HG03135 (cell line): Measurements from ENCODE around the gene MTG1.
"Not testable (repeated sequence)": the region's sequence is repeated elsewhere in the genome, so short reads cannot be mapped to it uniquely, and the experiment has no call there.

ENCODE experiments used
- ATAC-seq: cut with Tn5 transposase; IDR thresholded peaks from one replicate; pipeline ENCODE4 v1.9.1; 2021; ENCODE audit warnings: mild to moderate bottlenecking, moderate library complexity; ENCODE audit not compliant: unreplicated experiment

Gene MTG1

DNA sequence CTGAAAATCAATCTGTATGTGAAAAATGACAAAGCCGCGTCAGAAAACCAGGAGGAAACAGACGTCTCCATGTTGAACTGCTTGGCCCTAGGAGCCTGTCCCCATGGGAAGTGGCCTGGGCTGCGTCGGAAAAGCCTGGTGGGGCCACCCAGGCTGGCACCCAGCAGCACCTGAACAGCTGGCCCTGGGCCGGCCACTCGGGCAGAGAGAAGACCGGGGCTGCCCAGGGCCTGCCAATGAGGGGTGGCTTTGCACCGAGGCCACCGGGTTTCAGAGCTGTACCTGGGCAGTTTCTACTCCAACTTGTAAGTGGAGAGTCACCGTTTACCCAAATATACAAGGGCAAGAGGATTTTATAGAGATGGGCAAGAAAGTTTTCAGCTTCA is 35.0 kb upstream of the MTG1 start:
- no peak for ATAC-seq

- ATAC-seq, result no peak
Observed at GRCh38 chr10:133359554-133359971, 34.4 kb upstream of the MTG1 start.

- ATAC-seq, result no peak
Observed at GRCh38 chr10:133359972-133360610, 33.9 kb upstream of the MTG1 start.

- ATAC-seq, result no peak
Observed at GRCh38 chr10:133361227-133361626, 32.7 kb upstream of the MTG1 start.

DNA sequence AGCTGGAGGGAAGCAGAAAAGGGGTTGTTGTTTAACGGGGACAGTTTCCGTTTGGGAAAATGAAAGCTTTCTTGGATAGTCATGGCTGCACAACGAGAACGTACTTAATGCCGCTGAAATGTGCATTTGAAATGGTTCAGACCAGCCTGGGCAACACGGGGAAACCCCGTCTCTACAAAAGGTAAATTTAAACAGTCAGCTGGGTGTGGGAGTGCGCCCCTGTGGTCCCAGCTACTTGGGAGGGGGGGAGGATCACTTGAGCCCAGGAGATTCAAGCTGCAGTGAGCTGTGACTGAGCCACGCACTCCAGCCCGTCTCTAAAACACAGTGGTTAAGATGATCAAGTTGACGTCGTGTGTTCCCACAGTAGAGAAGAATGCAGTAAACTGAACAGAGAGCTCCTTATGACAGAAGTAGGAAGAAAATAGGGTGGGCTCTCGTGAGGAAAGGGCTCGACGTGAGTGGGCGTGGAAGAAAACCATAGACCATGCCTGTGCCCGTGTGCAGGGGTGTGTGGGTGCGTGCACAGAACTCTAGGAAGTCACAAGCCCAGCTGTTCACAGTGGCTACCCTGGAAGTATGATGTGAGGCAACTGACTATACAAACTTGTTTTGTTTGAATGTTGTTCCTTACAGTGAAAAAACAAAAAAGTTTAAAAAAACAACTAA is 32.0 kb upstream of the MTG1 start:
- ATAC-seq, result no peak

- ATAC-seq, result no peak
Observed at GRCh38 chr10:133362846-133363245, 31.1 kb upstream of the MTG1 start.

GRCh38 chr10:133364645-133365431 is 29.1 kb upstream of the MTG1 start:
- no peak for ATAC-seq

DNA sequence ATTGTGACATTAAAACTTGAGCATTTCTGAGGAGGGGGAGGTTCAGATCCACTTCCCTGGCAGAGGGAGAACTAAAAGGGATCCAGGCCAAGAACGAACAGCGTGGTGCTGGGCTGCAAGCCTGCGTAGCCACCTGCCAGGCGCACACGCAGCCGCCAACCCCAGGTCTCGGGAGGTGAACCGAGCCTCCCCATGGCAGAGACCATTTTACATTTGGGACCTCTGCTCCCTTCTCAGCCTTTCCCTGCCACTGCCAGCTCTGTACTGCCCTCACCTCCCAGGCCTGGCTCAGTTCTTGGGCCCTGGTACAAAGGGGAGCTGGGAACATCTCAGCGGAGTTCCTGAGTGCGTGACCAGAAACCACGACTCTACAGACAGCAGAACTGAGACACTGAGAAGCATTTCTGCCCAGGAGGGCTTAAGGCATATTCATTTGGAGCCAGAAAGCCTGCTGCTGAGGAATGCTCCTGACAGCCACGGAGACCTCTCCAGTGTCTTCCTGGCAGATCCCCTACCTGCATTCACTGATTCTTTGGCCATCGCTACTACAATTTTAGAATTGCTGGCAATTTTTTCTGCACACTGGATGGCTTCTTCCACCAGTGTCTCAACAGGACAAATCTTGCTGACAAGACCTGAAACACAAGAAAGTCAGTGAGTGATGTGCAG is 28.4 kb upstream of the MTG1 start:
- ATAC-seq, result no peak

- no peak for ATAC-seq
Observed at GRCh38 chr10:133366130-133366478, 27.9 kb upstream of the MTG1 start.

DNA sequence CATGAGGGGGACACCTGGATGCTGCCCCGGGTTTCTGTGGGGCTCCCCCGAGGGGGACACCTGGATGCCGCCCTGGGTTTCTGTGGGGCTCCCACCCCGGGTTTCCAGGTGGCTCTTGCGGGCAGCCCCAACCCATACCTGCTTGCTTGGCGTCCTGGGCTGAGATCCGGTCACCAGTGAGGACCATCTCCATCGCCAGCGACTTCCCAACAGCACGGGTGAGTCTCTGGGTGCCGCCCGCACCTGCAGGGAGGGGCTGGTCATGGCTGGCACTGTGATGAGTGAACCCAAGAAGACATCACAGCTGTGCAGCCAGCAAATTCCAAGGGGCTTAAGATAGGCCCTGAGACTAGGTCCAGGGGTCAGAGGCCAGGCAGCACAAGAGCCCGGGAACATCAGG is 27.2 kb upstream of the MTG1 start:
- ATAC-seq, result no peak

DNA sequence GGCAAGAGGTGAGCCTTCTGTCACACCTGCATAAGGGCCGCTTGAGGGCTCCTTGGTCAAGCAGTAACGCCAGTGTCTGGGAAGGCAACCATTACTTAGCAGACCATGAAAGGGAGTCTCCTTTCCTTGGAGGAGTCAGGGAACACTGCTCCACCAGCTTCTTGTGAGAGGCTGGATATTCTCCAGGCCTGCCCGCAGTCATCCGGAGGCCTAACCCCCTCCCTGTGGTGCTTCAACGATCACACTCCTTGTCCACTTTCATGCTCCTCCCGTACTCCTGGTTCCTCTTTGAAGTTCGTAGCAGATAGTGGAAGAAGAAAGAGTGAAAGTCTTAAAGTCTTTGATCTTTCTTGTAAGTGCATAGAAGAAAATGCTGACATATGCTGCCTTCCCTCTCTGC is 26.5 kb upstream of the MTG1 start:
- not testable (repeated sequence) for ATAC-seq

DNA sequence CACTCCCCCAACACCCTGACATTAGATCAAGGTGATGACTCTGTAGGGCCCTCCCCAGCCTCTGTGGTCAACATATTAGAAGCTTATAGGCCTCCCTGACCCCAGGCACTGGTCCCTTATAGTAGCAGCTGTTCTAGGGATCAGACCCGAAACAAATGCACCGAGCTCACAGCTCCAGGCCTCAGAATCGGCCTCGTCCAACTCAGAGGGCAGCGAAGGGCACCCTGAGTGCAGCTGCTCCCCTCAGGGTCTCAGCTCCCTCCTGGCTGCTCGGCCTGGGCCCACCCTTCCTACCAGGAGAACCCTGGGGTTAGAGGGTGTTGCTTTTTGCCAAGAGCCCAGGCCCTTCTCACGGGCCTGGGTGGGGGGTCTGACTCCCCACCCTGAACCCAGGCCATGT is 25.8 kb upstream of the MTG1 start:
- no peak for ATAC-seq

DNA sequence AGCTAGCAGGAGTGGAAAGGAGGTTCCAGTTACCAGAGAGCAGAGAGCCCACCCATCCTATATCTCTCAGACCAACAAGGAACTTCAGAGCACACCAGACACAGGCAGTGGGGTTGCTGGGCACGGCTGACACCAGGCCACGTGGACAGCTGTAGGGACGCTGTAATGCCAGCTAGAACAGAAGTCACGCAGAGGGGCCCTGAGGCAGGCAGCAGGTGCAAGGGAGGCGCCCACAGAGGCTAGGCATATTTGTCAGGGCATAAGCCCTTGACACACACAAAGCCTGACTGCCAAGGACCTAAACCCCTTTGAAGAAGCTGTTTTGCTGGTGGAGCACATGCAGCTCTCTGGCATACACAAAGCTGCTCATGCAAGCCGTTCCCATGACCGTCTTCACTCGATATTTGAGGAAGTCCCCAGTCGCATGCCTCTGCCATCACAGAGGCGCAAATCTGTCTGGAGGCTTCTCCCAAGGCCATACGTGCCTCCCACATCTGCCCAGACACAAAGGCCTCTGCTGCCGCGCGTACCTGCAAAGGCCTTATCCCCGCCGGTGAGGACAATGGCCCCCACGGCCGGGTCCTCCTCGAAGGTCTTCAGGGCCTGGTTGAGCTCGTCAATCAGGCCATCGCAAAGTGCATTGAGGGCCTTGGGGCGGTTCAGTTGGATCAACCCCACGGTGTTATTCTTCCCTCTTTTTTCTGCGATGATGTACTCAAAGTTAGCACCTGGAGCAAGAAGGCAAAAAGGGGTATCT is 23.7 kb upstream of the MTG1 start:
- no peak for ATAC-seq

DNA sequence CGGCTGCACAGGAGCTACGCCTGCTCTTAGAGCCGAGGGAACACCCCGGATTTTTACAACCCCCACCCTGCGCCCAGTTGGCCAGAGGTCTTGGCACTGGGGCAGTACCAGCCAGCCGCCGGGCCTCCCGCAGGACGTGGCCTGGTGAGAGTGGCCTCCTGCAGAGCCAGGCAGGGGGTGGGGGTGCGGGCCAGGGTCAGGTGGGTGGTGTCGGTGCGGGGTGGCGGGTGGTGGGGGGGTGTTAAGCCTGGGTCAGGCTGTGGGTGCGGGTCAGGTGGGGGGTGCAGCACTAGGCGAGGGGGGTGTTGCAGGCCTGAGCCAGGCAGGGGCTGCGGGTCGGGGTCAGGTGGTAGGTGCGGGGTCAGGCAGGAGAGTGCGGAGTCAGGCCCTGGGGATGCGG is 21.4 kb upstream of the MTG1 start:
- no peak for ATAC-seq

GRCh38 chr10:133373174-133374090 is 20.5 kb upstream of the MTG1 start, which contains the start of gene ECHS1:
TSS of gene ECHS1 (minus strand) at chr10:133373354. CDS start at chr10:133373333, 21 bp downstream.
- peak; percentile 91 for ATAC-seq

DNA sequence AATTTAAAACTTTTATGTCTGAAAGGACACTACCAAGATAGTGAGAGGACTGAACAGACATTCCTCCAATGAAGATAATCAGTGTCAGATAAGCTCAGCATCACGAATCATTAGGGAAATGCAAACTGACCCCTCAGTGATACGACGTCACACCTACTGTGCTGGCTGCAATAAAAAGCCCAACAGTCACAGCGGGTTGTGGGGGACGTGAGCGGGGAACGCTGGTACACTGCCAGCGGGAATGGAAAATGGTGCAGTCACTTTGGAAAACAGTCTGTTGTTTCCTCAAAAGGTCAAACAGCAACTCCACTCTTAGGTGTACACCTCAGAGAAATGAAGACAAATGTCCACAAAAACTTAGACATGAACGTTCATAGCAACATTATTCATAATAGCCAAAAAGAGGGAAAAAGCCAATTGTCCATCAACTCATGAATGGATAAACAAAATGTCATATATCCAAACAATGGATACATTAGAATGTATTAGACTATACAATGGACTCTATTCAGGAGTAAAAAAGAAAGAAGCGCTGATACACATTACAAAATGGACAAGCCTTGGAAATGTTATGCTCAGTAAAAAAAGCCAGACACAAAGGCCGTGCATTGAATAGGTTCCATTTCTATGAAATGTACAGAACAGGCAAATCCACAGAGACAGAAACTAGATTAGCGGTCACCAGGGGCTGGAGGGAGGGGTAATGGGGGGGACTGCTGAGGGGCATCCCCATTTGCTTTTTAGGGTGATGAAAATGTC is 18.4 kb upstream of the MTG1 start:
- no peak for ATAC-seq

- ATAC-seq, result not testable (repeated sequence)
Observed at GRCh38 chr10:133376183-133376582, 17.8 kb upstream of the MTG1 start.

DNA sequence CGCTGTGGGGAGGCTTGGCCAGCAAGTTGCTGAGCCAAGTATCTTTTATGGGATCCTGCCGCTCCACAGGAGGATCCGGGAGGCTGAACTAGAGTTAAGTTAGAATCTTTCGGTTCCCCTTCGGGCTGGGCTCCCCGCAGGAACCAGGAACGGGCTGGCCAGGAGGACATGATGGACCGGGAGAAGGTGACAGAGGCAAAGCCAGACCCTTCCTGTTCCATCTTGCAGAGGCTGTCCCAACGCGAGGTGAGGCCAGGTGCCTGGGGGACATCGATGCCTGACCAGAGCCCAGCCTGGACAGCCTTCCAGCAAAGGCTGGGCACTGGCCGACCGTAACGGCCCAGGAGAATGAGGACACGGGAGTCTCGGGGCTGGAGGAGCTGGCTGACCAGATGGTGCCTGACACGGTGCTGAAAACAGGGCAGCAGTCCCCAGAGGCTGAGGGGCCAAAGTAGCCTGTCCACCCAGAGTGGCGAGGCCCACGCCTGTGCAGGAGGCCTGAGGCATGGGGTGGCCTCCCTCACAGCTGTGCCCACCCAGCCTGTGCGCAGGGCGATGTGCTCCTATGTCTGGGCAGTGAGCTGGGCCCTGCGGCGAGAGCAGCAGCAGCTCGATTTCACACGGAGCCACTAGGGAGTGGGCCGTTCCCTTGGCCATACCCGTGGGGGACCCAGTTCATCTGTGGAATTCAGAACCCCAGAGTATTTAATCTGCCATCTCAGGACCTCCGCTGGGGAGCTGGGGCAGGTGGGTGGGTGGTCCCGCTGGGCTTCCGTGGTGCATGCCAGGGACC is 16.7 kb upstream of the MTG1 start:
- ATAC-seq, result no peak
